HG03565 (cell line): Measurements from ENCODE around the gene MRPS7.

ENCODE experiments used
- ATAC-seq: cut with Tn5 transposase; IDR thresholded peaks from one replicate; pipeline ENCODE4 v1.9.1; 2021; ENCODE audit warnings: mild to moderate bottlenecking, moderate library complexity; ENCODE audit not compliant: unreplicated experiment

MRPS7 gene

GRCh38 chr17:75301502-75302206 lies 40.0 kb downstream of the MRPS7 start:
- no peak for ATAC-seq

- no peak for ATAC-seq
Observed at GRCh38 chr17:75307957-75308731, 46.5 kb downstream of the MRPS7 start.

- ATAC-seq, result no peak
Observed at GRCh38 chr17:75308732-75309629, 47.3 kb downstream of the MRPS7 start.

GRCh38 chr17:75313941-75314551 lies 52.4 kb downstream of the MRPS7 start:
- ATAC-seq, result no peak

- no peak for ATAC-seq
Observed at GRCh38 chr17:75315541-75316243, 54.0 kb downstream of the MRPS7 start.
